GM18517 (cell line): ENCODE measurements around the gene TAGLN2.

Experiments used
- ATAC-seq: cut with Tn5 transposase; IDR thresholded peaks from one replicate; pipeline ENCODE4 v1.9.1; 2021; ENCODE audit warnings: mild to moderate bottlenecking, moderate library complexity; ENCODE audit not compliant: unreplicated experiment

TAGLN2 gene

DNA sequence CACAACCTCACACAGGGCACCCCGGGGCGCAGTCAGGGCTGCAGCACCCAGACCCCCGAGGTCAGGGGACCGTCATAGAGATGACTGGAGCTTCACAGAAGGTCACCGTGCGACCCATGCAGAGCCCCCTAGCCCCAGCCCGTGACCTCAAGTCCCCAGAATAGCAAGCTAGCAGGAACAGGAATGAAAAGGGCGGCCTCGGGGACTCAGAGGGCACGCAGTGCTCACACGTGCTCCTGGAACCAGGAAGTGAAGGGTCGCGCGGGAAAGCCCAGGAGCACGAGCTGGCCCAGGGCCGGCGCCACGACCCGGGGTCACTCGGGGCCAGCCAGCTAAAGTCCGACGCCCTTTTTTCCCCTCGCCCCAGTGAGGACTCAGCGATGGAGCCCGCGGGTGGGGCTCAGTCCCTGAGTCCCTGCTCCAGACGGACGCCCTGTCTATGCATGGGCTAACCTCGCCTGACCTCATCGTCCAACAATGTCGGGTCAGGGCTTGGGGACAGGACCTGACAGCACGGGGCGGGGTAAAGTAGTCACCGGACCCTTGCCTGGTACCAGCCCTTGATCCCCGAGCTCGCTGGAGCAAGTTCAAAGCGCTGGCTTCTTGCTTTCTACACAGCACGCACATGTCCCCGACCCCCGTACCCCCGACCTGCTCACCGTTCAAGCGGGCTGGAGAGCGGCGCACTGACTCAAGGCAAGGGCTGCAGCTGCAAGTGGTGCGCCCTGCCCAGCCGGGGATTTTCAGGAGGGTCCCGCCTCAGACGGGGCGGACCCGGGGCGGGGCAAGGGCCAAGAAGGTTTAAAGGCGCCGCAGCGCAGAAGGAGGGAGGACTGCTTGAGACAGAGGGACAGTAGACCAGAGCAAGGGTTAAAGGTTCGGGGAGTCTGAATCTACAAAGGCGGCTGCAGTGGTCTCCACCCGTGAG lies at the start of gene TAGLN2:
TSS of gene TAGLN2 (minus strand) at position 717 of the 928 bp plus-strand sequence. CDS start 4,998 bp downstream, outside the sequence.
- peak; percentile 54 for ATAC-seq

DNA sequence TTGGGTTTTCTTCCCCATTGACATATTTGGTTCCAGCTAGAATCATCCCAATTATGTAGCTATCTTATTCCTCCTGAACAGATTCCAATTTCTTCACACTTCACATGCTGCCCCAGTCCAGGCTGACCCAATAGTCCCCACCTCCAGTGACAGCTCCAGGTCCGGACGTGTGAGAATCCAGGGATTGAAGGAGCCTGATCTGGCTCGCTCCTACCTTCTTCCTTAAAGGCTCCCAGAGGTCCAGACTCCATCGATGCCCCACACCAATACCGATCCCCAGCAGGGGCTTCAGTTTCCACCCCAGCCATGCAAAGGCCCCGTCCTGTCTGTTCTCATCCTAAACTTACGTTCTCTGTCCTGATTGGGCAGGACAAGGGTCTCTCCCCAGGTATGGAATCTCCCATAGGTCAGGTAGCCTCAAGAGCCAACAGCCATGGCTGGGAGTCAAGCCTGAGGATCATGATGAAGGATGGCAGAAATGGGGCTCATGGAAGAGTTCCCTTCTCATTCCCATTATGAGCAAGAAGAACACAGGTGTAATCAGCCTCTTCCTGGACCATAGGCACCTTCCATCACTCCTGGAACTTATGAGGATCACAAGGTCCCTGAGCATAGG lies 49.2 kb upstream of the TAGLN2 start:
- ATAC-seq = no peak

DNA sequence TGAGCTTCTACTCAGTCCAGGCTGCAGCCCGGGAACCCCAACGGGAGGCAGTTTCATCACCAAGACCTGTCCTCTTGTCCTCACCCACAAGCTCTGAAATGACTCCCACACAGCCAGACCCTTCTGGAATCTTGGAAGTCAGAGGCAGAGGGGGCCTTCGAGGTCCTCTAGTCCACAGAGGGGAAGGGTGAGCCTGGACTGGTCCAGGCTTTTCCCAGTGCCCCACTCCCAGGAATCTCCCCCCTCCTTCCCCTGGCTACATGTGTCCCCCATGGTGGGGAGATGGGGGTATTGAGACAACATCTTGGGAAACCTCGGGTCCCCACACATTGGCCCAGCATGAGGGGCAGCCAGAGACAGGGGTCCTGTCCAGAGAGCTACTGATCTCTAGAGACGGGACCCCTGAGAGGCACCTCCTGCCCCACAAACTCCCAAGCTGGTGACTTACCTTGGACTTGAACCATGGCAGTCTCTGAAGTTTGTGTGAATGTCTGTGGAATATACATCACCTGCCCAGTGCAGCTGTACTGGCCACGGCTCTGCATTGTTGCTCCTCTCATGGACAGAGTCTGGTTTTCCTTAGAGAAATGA lies 48.1 kb upstream of the TAGLN2 start:
- no peak for ATAC-seq

DNA sequence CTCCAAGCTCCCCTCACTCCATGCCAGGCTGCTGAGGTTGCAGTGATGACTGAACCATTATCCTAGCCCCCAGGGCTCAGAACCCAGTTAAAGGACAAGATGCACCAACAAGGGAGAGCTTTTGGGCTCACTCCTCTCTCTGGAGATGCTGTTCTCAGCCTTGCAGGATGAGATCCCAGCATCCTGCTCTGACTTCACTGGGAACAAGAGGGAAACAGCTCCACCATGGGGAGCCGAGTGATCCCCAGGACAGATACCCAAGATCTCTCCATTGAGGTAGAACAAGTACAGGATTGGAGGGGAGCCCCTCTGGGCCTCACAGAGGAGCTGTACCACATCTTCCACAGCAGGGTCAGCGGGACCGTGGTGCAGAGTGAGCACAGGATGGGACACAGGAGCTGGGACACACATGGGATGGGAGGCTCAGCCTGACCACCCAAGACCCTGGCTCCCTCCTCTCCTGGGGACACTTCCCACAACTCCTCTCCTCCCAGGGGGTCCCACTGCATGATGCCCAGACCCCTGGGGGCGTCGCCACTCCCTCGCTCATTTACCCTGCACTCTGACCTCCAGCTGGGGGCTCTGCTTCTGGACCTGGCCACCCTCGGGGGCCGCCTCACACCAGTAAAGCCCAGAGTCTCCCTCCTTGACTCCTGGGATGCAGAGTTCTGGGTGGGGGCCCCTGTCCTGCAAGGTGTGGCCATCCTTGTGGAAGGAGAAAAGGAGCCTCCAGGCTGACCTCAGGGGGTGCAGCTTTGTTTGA lies 47.3 kb upstream of the TAGLN2 start:
- no peak for ATAC-seq

DNA sequence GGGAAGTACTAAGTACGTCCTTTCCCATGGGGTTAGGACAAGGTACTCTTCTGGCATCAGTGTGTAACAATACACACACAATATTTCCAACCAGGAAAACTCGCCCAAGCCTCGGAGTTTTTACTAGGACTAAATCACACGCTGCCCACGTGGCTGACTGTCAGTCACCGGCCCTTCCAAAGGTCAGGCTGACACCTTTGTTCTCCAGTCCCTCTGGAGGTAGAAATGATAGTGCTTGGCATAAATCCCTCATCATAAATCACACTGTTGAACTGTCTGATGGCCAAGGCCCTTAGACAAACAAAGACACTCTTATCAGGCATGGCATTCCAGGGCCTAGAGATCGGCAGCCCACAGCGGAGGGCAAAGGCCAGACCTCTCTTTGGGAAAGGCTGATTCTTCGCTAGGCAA lies 45.6 kb upstream of the TAGLN2 start:
- ATAC-seq = no peak

DNA sequence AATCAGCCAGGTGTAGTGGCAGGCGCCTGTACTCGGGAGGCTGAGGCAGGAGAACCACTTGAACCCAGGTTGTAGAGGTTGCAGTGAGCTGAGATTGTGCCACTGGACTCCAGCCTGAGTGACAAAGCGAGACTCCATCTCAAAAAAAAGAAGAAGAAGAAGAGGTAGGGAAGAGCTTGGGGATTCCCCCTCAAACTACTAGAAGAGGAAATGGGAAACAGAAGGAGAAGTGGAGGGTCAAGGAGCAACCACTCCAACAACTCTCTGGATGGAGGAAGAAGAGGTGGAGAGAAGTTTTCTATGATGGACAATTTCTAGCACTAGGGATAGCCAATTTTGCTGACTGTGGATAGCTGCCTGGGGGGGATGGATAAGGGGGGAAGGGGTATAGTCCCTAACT lies 43.6 kb upstream of the TAGLN2 start:
- ATAC-seq = no peak

DNA sequence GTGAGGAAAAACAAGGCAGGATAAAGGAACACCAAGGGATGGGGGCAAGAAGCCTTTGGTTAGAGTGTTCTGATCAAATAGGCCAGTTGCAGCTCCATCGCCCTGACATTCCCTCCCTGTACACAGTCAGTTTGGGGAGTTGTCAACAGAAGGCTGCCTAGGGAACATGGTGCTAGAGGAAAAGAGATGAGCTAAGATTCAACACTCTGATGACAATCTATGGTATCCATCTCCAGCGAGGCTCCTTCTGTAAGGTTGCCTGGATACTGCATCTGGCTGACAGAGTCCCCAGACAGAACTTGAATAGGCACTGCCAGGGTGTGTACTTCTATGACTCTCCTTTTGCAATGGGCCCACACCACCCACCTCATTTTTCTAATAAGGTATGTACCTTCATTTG lies 40.0 kb upstream of the TAGLN2 start:
- ATAC-seq = no peak

DNA sequence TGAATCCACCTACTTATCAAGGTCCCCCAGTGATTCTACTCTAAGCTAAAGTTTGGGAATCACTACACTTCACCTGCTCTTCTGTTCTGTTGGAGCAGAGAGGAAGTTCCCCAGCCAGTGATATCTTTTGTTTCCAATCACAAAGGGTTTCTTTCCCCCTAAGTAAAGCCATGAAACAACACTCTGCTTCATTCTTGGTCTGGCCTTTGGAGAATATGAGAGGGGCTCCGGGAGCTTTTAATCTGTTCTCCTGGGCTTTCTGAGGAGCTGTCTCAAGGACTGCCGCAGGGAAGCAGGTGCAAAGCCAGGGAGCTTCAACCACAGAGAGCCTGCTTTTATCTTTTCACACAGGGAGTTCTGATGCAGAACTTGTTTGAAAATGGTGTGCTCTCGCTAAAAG lies 38.8 kb upstream of the TAGLN2 start:
- ATAC-seq = no peak

DNA sequence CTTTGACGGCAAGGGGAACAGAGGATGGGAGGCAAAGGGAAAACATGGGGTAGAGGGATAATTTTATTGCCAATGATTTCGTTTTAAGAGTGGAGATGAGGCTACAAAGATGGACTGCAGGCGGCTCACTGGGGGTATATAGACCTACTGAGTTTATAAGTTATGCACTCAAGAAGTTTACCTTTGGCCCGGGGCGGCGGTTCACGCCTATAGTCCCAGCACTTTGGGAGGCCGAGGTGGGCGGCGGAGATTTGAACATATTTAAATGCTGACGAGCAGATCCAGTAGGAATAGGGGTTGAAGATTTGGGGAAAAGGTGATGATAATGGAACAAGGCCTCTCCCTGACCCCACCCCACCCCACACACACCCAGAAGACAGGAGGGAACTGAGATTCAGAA lies 36.9 kb upstream of the TAGLN2 start:
- no peak for ATAC-seq

DNA sequence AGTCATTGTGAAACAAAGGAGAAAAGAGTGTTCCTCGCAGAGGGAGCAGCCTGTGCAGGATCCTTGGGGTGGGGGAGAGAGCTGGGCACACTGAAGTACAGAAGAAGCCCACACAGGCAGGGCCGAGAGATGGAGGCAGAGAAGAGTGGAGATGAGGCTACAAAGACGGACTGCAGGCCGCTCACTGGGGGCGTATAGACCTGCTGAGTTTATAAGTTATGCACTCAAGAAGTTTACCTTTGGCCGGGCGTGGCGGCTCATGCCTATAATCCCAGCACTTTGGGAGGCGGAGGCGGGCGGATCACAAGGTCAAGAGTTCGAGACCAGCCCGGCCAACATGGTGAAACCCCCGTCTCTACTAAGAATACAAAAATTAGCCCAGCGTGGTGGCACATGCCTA lies 36.3 kb upstream of the TAGLN2 start:
- ATAC-seq = no peak

DNA sequence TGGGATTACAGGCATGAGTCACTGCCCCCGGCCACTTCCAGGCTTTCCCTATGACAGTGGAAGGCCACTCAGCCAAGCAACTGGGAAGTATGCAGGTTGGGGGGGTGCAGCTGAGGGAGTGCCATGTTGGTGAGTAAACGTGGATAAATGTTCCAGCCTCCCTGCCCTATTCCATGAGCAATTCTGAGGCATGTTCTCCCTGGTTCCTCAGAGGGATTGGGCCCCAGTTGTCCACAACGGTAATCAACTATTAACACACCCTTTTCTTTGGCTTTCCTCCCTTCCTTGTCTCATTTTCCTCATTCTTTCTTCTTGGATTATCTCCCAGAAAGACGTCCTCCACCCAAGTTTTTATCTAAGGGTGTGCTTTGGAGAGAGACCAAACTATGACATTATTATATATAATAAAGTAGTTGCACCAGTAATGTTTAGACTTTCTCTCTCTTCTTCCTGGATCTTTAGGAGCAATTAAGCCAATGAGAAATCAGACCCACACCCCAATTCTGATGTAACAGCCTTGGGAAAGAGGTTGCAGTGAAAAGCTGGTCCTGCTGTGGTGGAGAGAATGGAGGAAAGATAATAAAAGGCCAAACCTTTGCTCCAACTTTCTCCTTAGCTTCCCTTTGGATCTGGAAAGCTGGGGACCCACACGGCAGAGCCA lies 35.5 kb upstream of the TAGLN2 start:
- no peak for ATAC-seq

DNA sequence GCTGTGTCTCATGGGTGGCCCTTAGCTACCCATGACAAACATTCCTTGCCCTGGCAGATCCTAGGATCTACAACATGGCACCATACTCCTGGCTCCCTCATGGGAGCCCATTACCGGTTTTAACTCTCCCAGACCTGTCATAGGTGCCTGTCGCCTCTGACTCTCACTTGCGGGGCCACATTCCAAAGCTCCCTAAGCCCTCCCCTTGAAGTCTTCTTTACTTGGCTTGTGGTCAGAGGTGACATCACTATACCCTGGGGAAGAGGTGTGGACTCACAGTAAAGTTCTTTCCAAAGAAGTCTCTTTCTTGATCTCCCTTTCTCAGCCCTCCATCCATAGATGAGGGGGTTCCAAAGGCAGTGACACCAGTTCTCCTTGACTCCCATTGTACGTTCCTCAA lies 34.1 kb upstream of the TAGLN2 start:
- ATAC-seq = no peak

DNA sequence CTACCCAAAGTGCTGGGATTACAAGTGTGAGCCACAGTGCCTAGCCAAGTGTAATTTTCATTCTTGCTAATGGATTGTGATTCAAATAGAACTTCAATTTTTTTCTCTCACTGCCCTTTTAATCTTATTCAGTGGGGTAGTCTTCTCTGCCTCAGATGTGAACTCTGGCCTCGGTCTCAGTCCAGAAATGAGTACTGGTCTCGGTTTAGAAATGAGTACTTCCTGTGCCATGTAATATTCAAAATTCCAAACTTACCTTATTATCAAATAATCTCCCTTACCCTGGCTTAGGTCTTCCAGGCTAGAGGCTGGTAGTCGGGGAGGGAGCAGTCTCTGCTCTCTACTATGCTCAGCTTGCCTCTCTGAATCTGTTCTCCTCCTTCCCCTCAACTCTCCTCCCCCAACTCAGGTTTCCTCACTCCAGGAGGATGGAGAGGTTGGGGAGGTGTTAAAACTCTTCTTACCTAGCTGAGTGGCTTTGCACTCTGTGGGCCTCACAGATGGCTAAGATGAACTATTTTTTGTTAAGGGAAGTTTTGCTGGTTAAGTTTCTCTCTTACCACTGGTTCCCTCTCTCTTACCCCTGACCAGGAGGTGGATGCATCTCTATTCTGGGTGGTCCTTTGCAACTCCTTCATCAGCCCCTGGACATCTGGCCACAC lies 33.5 kb upstream of the TAGLN2 start:
- peak; percentile 64 for ATAC-seq

DNA sequence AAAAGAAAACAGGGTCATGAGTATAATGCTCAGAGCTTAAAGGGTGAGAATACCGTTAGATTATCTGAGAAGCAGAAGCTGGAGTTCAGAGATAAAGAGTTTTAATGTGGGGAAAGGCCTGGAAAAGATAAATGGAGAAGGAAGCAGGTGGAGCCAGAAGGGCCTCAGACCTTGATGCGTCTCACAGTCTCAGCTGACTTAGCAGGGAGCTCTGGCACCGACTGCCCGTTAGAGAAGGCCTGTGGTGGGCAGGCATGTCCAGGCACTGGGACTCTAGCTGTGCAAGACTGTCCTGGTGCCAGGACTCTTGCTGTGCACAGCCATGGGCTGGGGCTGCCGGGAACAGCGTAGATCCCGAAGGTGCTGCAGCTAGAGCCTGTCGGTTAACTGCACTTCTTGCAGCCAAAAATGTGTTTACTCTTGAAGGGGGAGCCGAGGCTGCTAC lies 32.5 kb upstream of the TAGLN2 start:
- no peak for ATAC-seq

DNA sequence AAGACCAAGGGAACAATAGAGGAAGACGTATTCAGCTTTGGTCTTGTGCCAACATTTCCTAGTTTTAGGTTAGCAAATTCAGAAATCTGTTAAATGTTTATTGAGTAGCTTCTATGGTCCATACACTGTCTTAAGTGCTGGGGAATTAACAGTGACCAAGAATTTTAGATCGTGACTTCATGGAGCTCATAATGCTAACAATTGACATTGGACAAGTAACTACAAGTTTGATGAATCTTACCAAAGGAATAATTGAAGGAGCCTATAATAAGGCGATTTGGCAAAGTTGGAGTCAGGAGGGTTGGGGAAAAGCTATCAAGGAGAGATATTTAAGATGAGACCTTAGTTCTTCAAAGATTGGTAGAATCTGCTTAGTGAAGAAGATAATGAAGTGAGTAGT lies 30.1 kb upstream of the TAGLN2 start:
- ATAC-seq = no peak

DNA sequence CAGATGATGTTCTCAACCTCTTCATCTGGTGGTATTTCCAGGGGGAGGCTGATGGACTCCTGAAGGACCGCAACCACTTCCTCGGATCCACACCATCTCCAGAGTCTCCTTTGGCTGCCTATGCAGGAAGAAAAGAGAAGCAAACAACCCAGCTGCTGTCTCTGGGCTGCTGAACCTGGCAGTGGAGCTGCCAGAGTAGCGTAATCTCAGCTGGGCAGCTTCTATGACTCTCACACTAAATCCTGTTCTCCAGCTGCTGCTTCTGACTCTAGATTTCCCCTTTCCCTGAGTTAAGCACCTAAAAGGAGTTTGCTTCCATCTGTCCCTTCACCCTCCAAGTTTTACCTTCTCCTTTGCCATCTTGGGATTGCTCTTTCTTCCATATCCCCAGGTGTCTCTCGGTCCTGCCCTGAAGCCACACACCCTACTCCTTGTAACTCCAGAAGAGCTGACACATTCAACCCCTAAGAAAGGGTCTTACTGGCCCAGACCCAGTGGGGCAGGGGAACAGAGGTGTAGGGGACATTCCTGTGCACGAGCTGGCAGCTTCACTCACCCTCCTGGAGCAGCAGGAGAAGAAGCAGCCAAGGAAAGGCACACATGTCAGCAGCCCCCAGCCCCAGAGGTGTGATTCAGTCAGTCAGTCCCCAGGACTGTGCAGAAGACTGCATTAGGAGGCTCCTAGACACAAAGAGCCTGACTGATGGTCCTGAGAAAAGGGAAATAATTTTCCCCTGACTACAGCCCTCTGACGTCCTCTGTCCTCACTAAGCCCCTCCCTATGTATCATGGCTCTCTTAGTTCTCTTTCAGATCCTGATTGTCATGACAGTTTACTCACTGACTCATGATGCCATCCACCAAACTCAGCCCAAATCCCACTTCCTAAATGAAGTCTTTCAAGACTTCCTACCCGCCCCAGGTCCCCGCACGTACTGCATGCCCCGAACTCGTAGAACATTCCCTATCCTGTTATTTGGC lies 28.5 kb upstream of the TAGLN2 start, which contains the start of gene SLAMF9:
TSS of gene SLAMF9 (minus strand) at position 702 of the 980 bp plus-strand sequence. CDS start at position 602, 100 bp downstream.
- no peak for ATAC-seq

DNA sequence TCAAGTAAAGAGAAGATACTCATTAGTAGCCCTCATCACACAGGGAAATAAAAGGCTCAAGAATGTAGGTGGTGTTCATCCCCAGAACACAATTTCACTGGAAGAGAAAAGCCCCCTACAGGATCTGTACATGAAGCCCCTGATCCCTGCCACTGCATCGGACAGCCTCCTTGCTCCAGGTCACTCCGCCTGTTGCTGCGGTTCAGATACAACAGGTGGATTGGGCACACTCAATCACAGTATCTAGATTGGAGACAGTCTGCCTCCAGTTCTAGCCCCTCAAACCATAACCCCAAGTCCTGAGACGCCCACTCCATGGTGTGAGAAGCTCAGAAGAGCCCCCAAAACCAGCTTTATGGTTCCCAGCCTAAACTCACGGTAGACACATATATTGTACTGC lies 27.6 kb upstream of the TAGLN2 start:
- no peak for ATAC-seq

DNA sequence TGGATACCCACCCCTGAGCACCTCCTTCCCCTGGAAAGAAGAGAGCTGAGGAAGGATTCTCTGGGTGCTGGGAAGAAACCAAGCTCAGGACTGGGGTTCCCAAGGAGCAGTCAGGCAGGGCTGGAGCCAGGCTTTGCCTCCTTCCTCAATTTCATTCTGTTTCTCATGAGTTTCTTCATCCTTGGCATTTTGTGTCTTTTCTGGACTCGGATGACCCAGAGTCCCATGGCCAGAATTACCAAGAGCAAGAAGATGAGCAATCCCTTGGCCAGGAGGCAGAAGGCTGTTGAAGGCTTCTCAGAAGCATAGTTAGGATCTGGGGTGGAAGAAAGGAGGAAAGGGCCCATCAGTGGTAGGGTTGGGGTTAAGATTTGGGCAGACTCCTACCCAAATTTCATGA lies 26.2 kb upstream of the TAGLN2 start:
- no peak for ATAC-seq

DNA sequence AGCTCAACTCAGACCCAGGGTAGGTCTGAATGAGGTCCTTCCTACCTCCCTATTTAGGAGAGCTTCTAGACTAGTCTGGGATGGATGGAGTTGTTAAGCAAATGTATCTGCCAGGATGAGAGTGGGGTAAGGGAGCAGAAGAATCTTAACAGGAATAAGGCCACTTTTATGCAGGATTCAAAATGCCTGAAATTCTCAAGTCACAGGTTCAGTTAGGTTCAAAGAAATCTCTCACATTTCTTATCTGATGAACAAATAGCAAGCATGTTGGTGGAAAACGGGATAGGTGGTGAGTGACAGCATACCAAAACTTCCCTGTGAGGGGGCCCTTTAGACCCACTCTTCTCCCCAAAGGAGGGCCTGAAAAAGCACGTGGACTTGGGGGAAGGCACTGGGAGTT lies 25.7 kb upstream of the TAGLN2 start:
- ATAC-seq = no peak
